ENCODE results near the gene SLC11A1.

SLC11A1 gene

GRCh38 chr2:218393750-218394290 is 11.7 kb downstream of the SLC11A1 start:
- DNase-seq (ENCODE audit: low spot score), result no peak

GRCh38 chr2:218394298-218395089 is 12.4 kb downstream of the SLC11A1 start:
- no peak for DNase-seq (ENCODE audit: low spot score)

GRCh38 chr2:218395090-218395444 is 13.0 kb downstream of the SLC11A1 start:
- DNase-seq (ENCODE audit: low spot score), result no peak

- DNase-seq (ENCODE audit: low spot score), result no peak
Measured at GRCh38 chr2:218395456-218395825, 13.4 kb downstream of the SLC11A1 start.

- DNase-seq (ENCODE audit: low spot score), result peak; percentile 95
Measured at GRCh38 chr2:218395826-218396687, 14.0 kb downstream of the SLC11A1 start.

- peak; percentile 82 for DNase-seq (ENCODE audit: low spot score)
Measured at GRCh38 chr2:218396688-218397462, 14.8 kb downstream of the SLC11A1 start.

- DNase-seq (ENCODE audit: low spot score), result no peak
Measured at GRCh38 chr2:218397463-218397819, 15.4 kb downstream of the SLC11A1 start.

GRCh38 chr2:218397820-218398436 is 15.9 kb downstream of the SLC11A1 start:
- DNase-seq (ENCODE audit: low spot score), result peak; percentile 48

- peak; percentile 70 for DNase-seq (ENCODE audit: low spot score)
Measured at GRCh38 chr2:218398437-218399390, 16.6 kb downstream of the SLC11A1 start.

GRCh38 chr2:218399391-218400166 is 17.5 kb downstream of the SLC11A1 start, which contains the start of gene CTDSP1:
CTDSP1 (plus strand) TSS chr2:218399868; CDS start chr2:218400091, 223 bp downstream.
- peak; percentile 92 for DNase-seq (ENCODE audit: low spot score)

GRCh38 chr2:218400167-218400929 is 18.3 kb downstream of the SLC11A1 start:
- peak; percentile 33 for DNase-seq (ENCODE audit: low spot score)

GRCh38 chr2:218400930-218401881 is 19.1 kb downstream of the SLC11A1 start:
- DNase-seq (ENCODE audit: low spot score), result no peak

GRCh38 chr2:218401890-218402289 is 19.8 kb downstream of the SLC11A1 start:
- no peak for DNase-seq (ENCODE audit: low spot score)

GRCh38 chr2:218402491-218402901 is 20.4 kb downstream of the SLC11A1 start:
- DNase-seq (ENCODE audit: low spot score), result no peak

GRCh38 chr2:218402911-218403411 is 20.9 kb downstream of the SLC11A1 start:
- DNase-seq (ENCODE audit: low spot score), result no peak

- no peak for DNase-seq (ENCODE audit: low spot score)
Measured at GRCh38 chr2:218403810-218404209, 21.7 kb downstream of the SLC11A1 start.

GRCh38 chr2:218404351-218405085 is 22.4 kb downstream of the SLC11A1 start:
- no peak for DNase-seq (ENCODE audit: low spot score)

Measured in CD4-positive, alpha-beta T cell treated with Interleukin-6 at 100 ng/mL for 8 hours (primary cell).